HG02970 (cell line): ENCODE data around the gene WDR45B.
"Not testable (repeated sequence)": the region's sequence is repeated elsewhere in the genome, so short reads cannot be mapped to it uniquely, and the experiment has no call there.

Source experiments
- ATAC-seq: cut with Tn5 transposase; IDR thresholded peaks from one replicate; pipeline ENCODE4 v1.9.1; 2021; ENCODE audit warnings: mild to moderate bottlenecking, moderate library complexity, moderate number of reproducible peaks; ENCODE audit not compliant: unreplicated experiment, low FRiP score

WDR45B gene

GRCh38 chr17:82658796-82659452 is 10.7 kb upstream of the WDR45B start:
- no peak for ATAC-seq

DNA sequence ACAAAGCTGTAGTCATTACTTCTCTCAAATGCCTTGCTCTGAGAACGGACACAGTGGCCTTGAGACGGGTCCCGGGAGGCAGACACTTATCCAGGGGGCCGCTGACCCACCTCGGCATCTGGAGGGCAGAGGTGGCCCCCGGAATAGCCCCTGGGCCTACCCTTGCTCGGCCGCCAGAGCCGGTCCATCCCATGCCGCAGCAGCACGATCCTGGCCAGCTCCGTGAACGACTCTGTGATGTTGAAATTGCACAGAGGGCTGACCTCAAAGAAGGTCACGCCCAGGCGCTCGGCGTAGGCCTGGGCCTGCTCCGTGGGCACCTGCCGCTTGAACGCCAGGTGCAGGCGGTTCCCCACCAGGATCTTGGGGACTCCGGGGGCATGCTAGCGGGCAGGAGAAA is 10.1 kb upstream of the WDR45B start:
- no peak for ATAC-seq

GRCh38 chr17:82657926-82658325 is 9.7 kb upstream of the WDR45B start:
- no peak for ATAC-seq

DNA sequence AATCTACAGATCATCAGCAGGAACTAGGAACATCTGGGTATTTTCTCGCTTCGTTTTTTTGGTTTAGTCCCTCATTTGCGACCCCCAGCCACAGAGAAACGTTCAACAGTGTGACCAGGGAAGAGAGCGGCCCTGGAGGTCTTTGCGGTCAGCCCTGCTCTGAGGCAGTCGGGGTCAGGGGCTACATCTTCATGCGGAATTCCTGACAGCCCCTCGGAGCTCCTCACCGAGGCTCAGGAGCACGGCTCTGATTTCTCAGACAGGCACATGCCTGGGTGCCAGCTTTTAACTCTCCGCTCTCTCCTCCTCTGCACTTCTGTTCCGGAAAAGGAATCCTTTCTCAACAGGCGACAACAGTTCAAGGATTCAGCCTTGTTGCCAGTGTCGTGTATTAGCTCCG is 8.0 kb upstream of the WDR45B start:
- no peak for ATAC-seq

DNA sequence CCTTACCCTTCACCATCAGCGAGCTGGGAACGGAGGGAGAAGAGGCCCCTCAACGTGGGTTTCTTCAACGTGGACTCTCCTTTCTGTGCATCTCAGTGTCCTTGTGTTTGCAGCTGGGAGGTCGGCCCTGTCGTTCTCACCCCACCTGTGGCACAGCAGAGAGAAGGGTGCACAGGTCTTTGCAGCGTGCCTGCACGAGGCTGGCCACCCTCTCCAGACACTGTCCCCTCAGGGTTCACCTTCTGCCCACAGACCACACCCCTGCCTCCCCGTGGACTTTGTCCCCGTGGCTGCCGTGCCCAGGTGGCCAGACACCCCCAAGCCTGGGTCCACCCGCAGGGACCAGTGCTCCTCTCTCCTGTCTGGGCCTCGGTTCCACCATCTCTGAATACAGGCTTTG is 7.3 kb upstream of the WDR45B start:
- ATAC-seq, result no peak

DNA sequence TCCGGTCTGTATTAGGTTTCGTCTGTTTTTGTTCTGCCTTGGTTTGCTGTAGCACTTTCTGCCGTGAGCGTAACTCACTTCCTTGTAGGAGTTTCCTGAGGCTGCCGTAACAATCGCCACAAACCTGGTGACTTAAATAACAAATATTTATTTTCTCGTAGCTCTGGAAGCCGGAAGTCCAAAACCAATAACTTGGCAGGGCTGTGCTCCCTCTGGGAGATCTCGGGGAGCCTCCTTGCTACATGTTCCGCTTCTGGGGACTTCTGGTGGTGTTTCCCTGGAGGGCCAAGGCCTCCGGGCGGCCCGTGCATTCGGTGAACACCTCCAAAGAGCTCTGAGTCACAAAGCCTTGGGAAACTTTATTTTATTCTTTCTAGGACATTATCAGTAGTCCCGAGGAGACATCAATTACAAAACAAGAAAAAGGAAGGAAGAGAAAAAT is 6.8 kb upstream of the WDR45B start:
- ATAC-seq, result no peak

GRCh38 chr17:82654611-82655010 is 6.4 kb upstream of the WDR45B start:
- ATAC-seq, result not testable (repeated sequence)

DNA sequence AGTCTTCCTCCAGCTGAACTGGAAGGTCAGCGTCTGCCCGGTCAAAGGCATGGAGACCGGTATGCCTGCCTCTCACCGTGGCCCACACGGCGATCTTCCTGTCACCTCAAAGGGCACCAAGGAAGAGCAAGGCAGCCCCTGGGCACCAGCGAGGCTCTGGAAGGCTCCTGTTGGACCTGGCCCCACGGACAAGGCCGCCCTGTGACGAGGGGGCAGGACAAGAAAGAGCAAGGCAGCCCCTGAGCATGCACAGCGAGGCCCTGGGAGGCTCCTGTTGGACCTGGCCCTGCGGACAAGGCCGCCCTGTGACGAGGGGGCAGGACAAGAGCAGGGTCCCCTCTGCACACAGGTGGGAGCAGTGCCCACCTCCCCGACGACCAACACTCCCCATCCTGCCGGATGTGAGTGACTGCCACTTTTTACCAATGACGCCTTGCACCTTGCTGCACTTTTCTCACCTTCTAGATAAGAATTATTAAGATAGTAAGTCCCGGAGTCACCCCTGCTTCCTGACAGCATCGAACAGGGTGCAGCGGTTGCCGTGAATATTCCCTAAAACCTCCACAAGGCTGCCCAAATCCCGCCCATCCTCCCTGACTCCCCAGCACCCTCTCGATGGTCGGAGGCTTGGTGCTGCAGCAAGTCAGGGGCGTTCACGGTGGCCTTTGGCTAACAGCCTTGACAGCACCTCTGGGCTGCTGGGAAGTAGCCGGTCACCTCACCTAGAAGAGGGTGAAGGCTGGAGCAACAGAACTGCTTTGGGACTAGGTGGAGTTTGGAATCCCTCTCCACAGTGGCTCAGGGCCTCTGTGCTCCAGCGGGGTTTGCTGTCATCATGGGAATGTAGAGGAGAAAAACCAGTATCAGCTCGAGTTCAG is 5.6 kb upstream of the WDR45B start:
- ATAC-seq, result no peak

DNA sequence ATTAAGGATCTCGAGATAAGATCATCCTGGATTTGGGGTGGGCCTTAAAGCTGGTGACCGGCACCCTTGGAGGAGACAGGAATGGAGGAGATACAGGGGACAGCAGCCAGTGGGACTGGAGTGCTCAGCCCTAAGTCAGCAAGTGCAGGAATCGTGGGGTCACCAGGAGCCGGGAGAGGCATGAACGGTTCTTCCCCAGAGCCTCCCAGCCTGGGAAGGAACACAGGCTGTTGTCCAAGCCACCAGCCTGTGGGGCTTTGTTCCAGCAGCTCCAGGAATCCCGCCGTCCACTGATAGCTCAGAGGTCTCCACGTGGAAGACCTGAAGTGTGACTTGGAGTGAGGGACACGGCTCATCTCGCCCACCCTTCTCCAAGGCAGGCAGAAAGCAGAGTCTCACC is 2.5 kb upstream of the WDR45B start:
- ATAC-seq, result no peak

DNA sequence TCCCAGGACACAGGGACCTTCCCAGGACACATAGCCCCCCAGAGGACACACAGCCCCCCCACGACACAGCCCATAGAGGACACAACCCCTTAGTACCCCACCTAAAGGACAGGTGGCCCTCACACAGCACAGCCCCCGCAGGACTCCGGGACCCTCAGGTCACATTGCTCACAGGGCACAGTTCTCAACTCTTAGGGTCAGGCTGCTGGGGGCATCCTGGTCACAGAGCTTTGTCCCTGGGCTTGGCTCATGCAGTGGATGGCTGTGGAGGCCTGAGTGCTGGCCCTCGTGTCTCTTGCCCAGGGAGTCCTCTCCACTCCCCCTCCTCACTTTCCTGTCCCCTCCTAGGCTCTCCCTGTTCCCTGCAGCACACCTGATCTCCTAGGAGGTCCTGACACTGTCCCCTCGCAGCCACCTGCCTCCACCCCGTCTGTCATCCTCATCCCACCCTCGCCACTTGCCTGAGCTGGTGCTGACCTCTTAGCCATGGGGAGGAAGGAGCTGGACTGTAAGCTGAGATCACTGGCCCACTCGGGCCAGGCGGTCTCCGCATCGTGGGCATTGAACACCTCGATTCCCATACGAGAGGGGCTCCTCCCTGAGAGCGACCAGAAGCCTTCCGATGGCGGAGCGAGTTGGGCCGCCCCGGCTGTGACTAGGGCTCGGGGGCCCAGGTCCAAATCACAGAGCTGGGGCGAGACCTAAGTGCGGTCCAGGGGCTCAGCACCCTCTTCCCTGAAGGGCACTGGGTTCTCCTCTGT is 1.4 kb upstream of the WDR45B start:
- no peak for ATAC-seq

- no peak for ATAC-seq
Measured at GRCh38 chr17:82648742-82649331, 593 bp upstream of the WDR45B start.

DNA sequence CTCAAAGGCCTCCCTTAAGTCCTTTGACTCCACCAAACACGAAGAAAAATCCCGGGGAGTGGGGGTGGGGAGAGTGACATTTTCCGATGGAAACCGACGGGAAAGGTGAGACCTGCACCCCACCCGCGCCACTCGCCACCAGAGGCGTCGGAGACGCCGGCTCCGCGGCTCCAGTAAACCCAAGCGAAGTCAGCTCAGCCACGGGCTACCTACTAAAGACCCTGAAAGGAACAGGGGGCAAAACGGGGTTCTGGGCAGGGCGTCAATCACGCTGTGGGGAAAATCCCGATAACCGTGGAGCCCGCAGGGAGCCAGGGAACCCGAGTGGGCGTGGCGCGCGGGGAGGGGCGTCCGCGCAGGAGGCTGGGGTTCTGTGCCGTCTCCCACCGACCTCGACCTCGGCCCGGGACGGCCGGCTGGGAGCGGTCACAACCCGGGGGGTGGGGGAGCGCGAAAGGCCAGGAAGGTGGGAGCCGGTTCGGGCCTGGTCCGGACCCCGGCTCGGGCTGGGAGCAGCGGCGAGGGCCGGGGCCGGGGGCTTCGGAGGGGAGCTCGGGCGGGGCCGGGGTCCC is 565 bp downstream of the WDR45B start:
- ATAC-seq, result peak; percentile 24

DNA sequence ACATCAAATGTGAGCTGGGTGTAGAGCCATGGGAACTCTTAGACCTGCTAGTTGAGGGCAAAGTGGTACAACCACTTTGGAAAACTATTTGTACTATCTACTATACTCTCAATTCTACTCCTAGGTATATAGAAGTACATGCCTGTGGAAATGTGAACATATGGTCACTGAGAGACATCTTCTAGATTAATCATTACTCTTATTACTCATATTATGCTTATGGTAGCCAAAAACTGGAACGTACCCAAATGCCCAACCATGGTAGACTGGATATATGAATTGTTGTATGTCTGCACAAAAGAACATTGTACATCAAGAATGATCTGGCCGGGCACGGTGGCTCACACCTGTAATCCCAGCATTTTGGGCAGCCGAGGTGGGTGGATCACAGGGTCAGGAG is 2.7 kb downstream of the WDR45B start:
- ATAC-seq, result no peak

DNA sequence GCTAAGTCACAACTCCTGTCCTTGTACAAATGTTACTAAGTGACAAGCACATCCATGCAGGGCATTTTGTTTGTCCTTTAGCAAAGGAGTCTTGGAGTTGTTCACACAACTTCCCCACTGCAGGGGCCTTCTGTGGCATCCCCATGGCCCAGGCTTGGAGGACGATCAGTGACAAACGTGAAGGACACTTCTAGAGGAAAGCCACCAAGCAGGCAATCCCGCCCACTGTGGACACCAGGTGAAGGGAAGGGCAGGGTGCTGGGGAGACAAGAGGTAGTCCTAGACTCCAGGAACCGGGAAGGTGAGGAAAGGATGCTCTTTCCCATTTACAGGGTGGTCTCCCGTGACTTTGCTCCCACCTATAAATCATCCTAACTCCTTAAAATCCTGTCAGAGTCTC is 4.1 kb downstream of the WDR45B start:
- ATAC-seq, result no peak

DNA sequence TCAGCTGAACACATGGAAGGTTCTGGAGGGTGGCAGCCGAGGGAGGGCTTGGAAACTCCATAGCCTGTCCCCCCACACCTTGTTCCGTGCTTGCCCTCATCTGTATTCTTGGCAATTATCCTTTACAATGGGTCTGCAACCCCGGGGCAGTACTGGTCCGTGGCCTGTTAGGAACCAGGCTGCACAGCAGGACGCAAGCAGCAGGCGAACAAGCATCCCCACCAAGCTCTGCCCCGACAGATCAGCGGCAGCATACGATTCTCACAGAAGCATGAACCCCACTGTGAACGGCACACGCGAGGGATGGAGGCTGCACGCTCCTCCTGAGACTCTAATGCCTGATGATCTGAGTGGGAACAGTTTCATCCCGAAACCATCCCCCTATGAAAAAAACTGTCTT is 6.2 kb downstream of the WDR45B start:
- ATAC-seq, result no peak

DNA sequence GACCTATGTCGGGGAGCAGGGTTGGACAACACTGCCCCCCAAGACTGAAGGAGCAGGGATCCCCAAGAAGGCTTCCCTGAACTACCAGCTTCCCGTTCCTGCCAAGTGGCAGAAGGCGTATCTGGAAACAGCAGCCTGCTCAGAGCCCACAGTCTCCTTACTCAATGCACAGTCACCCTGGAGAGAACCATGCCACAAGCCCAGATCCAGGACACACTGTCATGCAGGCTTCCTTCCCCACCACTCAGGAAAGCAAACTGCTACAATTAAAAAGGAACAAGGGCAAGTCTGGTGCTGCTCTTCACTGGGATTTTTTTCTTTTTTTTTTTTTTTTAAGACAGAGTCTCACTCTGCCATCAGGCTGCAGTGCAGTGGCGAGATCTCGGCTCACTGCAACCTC is 8.2 kb downstream of the WDR45B start:
- no peak for ATAC-seq

GRCh38 chr17:82639628-82640027 is 8.6 kb downstream of the WDR45B start:
- no peak for ATAC-seq

- no peak for ATAC-seq
Measured at GRCh38 chr17:82638183-82638773, 10.0 kb downstream of the WDR45B start.

DNA sequence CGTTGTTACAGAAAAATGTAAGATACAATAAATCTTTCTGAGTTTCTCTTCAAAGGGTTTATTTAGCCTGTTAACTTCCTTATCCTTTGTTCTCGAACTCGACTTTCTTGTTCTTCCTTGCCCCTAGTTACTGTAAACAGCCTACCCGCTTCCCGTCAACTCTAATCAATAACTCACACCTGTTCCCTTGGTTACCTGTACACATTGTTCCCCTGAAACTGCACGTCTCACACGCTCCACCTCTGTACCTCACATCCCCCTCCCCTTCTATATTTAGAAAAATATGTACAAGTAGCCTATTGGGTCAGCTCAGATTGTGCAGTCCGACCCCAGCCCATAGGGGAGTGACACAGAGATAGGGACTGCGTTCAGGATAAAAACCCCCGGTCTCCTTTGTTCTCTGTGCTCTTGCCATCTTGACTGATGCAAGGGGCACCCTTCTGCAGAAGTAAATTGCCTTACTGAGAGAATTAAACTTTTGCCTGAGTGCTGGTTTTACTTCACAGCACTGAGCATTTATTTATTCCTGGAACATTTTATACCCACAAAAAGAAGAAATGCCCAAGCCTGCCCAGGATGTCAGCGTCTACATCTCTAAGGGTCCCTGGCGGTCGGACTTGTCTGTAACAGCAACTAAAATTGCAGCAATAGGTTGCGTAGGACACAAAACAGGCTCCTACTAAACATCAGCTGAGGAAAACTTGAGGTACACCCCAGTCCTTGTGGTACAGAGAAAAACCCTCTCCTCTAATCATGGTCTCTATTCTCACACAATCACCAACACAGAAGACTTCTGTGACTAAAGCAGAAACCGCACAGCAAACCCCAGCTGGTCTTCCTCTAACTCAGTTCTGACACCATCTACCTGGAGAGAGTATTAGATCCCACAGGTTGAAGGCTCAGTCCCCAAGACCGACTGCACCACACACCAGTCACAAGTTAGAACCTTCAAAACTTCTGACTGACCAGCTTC is 11.3 kb downstream of the WDR45B start:
- no peak for ATAC-seq
